ENCODE data around the gene DUOXA2.
"Not testable (repeated sequence)": the region's sequence is repeated elsewhere in the genome, so short reads cannot be mapped to it uniquely, and the experiment has no call there.

DUOXA2 gene

DNA sequence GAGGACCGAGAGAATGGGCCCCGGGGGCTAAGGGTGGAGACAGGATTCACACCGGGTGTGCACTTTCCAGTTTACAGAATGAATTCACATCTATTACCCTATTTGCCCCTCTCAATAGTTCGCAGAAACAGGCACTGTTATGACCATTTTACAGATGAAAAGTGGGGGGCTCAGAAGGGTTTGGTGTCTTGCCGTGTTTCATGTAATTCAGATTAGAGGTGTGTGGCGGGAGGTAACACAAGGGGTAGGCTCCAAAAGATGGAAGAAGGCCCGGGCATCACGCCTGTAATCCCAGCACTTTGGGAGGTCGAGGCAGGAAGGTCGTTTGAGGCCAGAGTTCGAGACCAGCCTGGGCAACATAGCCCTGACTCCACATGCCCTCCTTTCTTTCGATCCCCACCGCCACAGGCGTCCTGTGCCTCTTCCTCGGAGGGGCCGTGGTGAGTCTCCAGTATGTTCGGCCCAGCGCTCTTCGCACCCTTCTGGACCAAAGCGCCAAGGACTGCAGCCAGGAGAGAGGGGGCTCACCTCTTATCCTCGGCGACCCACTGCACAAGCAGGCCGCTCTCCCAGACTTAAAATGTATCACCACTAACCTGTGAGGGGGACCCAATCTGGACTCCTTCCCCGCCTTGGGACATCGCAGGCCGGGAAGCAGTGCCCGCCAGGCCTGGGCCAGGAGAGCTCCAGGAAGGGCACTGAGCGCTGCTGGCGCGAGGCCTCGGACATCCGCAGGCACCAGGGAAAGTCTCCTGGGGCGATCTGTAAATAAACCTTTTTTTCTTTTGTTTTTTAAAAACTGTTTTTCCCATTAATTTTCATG, 3.4 kb downstream of the DUOXA2 start:
- no peak for DNase-seq

DNA sequence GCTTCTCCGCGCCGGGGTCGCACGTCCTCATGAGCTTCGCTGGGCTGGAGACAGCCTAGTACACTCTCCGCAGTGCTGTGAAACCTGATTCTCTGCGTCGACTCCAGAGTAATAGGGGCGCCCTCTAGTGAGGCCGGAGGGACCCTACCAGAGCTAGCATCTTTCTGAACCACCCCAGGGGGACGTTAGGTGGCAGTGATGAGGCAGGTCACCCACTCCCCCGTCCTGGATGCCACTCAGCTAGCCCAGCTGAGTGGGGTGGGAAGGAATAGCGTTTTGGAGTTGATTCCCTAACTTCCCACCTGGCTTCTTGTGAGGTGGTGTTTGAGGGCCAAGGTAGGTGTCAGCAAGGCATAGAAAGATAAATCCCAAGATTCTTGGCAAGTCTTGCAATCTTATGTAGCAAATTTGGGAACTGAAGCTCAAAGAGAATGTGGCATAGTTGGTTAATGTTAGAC, 4.0 kb downstream of the DUOXA2 start:
- peak; percentile 72 to 89 (median 89) for DNase-seq

DNA sequence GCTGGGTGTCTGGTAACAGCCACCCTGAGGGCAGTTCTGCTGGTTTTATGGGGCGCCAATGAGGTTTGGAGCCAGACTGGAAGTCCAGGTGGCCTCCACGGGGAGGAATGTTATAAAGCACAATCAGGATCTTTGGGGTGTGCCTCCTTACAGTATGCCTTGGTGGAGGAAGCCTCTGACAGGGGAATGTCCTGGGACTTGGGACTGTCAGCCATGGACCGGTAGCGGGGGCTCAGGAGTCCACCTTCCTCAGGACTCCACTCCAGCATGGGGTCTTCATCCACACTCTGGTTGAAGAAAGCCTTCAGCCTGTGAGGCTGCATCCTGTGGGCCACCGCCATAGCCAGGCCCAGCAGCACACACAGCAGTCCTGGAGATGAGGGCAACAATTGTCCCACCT, 4.9 kb downstream of the DUOXA2 start:
- DNase-seq, result no peak

DNA sequence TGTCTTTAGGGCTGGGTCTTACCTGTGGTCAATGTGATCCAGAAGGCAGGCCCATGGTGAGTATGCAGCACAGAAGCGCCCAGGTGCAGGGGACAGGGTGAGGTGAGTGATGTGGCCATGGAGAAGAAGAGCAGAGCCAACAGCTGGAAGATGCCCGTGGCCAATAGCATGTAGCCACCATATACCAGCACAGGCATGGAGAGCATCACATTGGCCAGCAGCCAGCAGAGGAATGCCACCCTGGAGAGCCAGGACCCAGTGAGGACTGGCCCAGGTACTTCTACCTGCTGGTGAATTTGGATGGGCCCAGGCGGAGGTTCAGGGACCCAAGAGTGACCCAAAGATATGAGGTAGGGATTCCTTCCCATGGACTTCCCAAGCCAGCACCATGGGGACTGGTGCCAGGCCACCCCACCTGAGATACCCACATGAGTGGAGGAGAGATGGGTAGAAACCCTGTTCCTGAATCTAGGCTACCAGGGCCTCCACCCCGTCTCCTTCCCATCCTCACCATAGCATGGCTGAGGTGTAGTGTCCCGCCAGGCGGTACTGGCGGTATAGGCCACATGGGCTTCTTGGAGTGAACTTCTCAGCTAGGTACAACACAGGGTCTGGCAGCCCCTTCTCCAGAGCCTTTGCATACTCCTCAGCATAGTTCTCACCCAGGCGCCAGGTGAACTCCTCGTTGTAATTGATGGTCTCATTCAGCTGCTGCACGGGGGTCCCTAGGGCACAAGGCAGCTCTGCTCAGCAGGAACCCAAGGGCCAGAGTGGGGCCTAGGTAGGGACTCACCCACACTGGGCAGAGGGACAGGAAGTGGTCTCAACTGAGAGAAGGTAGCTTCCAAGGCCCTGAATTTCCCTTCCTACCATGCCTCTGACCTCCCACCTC, 6.2 kb downstream of the DUOXA2 start:
- DNase-seq, result no peak

DNA sequence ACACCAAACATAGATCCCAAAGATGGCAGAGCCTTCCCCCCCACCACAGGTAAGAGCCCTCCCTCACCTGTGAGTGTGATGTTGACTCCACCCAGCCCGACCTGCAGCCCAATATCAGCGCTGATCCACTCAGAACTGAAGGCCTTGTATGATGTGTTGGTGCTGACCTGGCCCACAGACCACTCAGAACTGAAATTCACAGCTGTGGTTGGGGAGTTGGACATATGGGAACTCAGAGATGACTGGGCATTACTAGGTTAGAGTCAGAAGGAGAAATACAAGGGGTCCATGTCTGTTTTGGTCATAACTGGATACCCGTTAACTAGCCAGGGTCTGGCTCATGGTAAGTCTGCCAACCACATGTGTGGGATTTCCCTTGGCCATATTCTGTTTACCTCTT, 6.9 kb downstream of the DUOXA2 start:
- no peak for DNase-seq

DNA sequence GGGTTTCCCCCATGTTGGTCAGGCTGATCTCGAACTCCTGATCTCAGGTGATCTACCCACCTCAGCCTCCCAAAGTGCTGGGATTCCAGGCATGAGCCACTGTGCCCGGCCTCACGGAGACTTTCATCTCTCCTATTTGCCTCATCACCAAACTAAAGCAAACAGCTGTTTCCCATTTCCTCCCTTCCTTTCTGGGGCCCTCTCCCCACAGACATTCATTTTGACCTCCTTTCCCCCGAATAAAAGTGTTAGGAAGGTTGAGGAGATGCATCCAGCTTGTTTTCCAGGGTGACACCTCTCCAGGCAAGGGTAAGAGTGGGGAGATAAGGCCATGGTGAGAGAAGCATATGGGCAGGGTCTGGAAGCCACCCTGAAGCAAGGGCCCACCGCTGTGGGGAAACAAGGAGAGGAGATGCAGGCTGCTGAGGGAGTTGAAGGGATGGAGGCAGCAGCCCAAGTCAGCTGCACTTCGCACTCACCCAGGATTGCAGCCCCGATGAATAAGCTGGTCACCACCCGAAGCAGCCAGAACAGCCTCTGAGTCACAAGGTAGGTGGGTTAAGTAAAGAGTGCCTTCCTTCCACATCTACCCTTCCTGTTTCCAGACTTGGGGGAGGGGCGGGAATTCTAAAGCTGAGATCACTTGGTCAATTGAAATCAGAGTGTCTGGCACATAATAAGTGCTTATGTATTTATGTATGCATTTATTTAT, 7.7 kb downstream of the DUOXA2 start:
- no peak for DNase-seq

DNA sequence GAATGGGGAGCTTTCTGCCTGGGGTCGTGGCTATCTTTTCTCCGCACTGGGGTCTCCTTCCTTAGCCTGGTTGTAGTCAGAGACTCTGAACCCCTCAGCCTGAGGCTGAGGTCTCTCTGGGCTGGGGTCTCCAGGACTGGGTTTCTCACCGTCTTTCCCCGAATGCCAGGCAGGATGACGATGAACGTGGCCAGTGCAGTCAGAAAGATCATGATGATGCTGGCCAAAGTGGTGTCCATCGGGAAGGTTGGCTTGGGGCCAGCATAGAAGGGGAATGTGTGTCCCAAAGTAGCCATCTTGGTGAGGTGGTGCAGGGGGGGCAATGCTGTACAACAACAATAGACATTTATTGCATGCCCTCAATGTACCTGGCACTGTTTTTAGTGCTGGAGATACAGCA, 8.6 kb downstream of the DUOXA2 start:
- no peak for DNase-seq

DNA sequence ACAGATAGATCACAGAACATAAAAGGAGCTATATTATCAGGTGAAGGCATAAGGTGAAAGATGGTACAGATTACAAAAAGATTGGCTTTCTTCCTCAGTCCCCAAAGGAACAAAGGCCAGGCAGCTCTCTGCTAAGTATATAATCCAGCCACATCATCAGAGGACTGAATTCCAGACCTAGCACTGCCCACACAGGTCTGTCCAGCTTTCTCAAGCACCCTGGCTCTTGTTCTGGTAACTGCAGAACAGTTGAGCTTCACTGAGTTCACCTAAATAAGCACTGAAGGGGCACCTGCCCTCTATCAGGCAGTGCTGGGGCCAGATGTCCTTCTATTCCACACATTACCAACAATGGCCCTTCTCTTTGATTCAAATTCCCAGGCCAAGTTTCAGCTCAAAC, 9.3 kb downstream of the DUOXA2 start:
- no peak for DNase-seq

DNA sequence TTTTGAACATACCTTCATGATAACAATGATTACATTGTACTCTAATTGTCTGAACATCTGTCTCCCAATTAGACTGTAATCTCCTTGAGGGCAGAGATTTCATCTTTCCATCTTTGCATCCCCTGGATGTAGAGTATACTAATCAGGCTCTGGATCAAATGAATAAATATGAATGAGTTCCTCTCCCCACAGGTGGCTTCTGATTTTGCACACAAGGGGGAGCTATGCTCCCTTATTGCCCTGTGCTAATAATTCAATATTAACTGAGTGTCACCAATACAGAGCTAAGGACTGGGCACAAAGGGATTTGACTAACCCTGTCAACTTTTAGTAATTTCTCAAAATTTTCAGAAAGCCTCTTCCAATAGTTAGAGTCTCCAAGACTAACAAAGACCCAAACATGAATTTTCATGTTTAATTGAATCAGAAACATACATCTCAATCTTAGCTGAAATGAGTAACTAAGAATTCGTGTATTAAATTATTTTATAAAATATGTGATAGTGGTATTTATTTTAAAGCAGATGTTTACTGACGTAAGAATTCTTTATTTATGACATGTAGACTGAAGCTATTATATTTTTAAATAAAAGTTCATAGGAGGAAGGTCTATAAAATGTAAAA, 12.5 kb downstream of the DUOXA2 start:
- DNase-seq, result peak in 1 of 3 experiments; percentile 28

DNA sequence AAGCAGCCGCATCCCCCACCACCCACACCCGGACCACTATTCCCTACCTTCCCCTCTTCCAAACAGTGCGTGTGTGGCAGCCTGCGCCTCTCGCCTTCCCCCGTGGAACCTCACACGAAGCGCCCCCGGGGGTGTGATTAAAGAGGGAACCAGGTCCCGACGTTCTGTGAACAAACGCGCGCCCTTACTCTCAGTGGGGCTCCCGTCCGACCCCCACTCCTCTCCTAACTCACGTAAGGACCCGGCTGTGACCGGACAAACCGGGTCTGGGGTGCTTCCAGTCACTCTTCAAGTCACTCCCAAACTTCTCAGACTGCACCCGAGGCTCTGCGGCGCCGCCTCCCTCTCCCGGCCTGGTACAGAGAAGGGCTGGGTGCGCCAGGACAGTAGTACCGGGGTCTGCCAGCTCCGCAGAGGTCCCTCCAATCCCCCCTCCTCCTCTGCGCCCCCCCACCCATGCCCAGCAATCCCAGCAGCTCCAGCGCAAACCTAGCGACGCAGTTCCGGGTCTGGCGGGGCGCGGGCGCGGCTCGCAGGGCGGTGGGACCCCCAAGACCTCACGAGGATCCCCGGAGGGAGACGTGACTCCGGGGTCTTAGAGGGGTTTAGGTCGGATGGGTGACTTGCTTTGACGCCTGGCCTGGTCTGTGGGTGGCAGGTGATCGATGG, 15.0 kb downstream of the DUOXA2 start:
- no peak for DNase-seq

DNA sequence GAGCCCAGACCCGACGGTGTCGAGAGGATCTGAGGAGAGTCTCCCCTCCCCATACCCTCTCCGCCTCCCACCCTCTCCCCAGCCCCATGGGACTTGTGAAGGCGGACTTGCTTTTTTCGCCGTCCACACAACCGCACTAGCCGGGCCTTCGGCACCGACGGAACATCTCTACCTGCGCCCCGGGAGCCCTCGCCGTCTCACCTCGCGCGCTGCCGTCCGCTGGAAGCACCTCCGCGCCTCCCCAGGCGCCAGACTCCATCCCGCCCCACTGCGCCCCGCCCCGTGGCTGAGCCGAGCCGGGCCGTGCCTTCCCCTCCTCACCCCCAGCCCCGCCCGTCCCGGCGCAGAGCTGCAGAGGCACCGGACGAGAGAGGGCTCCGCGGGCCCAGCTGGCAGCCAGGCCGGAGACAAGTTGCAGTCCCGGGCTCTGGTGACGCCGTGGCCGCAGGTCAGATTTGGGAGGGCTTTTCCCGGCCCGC, 15.6 kb downstream of the DUOXA2 start, which contains the start of the genes DUOX1 and DUOXA1:
Gene DUOX1 (plus strand): TSS at position 344 of the 479 bp plus-strand sequence. CDS start 1,973 bp downstream, outside the sequence.
Gene DUOXA1 (minus strand): TSS at position 229 of the 479 bp plus-strand sequence. CDS start 6,865 bp downstream, outside the sequence.
- DNase-seq, result no peak

DNA sequence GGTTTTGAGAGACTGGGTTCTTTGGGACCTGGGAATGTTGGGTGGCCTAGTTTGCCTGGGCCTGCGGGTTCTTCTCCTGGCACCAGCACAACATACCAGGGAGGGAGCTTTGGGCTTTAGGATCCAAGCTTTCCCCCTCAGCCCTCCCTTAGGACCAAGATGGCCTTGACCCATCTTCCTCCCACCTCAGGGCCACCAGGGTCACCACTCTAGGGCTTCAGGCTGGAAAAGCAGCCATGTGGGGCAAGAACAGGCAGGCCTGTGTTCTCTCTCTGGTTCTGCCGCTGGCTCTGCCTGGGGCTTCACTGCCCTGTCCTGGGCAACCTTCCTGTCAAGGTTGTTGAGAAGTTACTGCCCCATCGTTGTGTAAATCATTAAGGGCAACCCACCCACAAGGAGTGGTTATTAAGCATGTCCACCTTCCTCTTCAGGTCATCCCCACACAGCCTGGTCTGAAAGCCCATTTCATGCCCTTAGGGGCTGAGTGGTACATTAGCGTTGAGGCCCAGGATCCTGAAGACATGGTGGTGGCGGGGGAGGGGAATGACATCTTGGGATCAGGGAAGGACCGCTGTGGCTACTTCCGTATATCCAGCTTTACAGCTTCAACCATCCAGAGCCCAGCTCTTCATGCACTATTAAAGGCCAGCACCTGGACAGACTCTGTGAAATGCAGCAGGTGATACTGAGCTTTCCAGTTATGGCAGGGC, 16.3 kb downstream of the DUOXA2 start:
- DNase-seq, result no peak

DNA sequence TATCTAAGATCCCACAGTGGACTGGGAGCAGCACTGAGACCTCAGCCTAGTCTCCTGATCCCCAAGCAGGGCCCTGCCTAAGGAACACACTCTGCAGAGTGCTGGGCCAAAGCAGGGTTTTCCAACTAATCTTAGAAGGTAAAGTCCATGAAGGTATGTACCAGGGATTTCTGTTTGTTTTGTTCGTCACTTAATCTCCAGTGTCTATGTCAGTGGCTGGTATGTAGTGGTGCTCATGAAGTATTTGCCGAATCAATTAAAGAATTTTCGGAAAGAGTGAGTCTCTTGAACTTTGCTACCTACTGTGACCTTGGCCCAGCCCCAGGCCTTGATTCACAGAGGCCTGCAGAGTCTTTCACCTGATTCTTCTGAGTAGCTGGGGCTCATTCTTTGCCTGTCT, 17.4 kb downstream of the DUOXA2 start:
- no peak for DNase-seq

DNA sequence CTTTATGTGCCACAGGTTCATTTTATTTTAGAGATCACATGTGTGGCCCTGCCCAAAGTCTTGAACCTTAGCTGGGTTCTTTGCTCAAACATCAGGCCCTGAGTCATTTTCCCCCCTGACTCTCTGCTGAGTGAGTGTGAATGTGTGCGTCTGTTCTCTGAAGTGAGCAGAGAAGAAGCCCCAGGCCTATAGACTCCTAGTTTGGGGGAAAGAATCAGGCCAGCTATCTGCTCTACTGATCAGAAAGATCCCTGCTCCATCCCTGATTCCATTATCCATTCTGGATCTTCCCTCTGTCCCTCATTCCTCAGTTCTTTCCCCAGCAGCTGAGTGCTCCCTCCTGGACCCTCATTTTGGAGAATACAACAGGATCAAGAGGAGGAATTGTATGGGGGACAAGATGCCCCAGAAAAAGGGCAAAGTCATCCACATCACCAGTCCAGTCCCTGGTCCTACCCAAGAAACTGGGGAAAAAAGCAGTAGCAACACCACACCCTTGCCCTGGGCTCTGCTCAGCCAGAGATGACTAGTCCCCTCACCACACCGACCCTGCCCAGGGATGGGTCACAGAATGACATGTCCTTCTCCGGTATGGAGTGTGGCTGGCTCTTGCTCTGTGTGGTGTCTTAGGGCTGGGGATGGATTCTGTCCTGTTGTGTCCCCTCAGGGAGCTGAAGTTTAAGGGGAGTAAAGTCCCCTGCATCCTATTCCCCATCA, 18.9 kb downstream of the DUOXA2 start:
- DNase-seq, result no peak

DNA sequence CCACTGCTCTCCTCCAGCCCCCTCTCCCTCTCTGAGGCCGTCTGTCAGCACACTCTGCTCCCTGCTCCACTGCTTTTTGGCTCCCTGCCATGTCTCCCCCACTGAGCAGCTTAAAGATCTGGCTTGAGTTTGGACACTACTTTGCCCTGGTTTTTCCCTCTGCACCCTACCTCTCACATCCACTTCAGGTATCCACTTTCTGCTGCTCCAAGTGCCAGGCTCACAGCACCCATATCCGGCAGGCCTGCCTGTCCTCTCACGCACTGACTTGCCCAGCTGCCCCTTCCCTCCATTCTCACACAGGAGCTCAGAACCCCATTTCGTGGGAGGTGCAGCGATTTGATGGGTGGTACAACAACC, 19.4 kb downstream of the DUOXA2 start:
- peak in 1 of 3 experiments; percentile 0 for DNase-seq

DNA sequence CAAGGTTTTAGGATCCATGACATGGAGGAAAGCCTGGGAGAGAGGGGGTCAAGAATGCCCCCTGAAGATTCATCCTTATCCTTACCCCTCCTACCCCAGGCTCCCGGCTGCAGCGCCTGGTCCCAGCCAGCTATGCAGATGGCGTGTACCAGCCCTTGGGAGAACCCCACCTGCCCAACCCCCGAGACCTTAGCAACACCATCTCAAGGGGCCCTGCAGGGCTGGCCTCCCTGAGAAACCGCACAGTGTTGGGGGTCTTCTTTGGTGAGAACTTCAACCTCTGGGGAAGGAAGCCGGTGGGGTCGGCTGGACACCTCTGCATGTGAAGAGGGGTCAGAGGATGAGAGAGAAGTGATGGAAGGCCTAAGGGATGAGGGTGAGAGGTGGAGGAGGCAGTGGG, 19.9 kb downstream of the DUOXA2 start:
- DNase-seq, result no peak

DNA sequence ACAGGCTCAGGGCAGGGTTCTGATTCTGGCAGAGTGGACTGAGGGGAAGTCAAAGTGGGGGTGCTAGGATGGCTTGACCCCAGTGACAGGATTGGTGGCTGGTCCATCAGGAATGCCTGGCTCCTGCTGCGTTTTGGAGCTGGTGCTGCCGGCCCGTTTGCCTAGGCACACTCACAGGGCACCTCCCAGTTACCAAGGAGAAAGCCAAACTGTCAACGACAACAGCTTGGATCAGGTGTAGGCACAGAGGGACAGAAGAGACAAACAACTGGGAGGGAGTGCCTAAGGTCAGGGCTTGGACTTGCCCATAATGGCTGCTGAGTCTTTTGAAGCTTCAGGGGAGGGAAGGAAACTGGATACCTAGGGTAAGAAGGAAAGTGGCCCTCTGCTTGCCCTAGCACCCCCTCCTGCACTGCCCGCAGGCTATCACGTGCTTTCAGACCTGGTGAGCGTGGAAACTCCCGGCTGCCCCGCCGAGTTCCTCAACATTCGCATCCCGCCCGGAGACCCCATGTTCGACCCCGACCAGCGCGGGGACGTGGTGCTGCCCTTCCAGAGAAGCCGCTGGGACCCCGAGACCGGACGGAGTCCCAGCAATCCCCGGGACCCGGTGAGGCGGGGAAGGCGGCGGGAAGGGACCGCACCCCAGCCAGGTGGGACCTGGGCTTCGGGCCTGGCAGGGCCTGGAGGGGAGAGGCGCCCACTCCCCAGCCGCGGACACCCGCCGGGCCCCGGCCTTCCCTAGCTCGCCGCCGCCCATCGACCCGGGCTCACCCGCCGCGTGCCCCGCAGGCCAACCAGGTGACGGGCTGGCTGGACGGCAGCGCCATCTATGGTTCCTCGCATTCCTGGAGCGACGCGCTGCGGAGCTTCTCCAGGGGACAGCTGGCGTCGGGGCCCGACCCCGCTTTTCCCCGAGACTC, 20.8 kb downstream of the DUOXA2 start:
- DNase-seq, result no peak

DNA sequence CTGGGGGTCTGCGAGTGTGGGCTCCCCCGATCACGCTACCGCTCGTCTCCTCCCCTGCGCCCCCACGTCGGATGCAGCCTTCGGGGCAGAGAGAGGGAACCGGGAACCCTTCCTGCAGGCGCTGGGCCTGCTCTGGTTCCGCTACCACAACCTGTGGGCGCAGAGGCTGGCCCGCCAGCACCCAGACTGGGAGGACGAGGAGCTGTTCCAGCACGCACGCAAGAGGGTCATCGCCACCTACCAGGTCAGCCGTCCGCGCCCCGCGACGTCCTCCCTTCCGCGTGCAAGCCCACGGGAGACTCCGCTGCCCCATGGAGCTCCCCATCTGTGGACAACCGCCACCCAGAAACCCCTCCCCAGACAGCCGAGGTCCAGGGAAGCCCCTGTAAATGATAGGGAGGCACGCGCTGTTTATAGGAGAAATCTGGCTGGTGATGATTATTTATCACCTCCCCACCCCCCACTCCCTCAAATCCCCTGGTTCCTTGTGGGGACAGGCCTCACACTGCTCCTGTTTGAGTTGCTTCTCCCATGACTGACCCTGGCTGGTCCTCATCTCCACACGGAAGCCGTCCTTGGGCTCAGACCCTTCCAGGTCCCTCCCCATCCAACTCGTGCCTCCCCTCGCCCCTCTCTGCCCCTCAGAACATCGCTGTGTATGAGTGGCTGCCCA, 21.7 kb downstream of the DUOXA2 start:
- DNase-seq, result not testable (repeated sequence)

DNA sequence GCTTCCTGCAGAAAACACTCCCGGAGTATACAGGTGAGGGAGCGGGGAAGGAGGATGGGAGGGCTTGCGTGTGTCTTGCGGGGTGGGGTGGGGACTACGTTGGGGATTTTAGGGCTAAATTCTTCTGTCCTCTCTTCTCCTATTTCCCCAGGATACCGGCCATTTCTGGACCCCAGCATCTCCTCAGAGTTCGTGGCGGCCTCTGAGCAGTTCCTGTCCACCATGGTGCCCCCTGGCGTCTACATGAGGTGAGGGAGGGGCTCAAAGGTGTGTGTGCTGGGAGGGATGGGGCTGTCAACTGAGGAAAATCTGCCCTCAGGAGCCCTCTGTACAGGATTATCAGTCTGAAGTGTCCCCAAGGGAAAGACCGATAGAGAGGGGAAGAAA, 22.2 kb downstream of the DUOXA2 start:
- no peak for DNase-seq

Data from NCI-H1417 (cell line).